HG02938 (cell line): Measurements from ENCODE around the gene TLE5.

Experiments
- ATAC-seq: cut with Tn5 transposase; IDR thresholded peaks from one replicate; pipeline ENCODE4 v1.9.1; 2021; ENCODE audit warnings: mild to moderate bottlenecking, moderate library complexity; ENCODE audit not compliant: unreplicated experiment

Gene TLE5, protein sequence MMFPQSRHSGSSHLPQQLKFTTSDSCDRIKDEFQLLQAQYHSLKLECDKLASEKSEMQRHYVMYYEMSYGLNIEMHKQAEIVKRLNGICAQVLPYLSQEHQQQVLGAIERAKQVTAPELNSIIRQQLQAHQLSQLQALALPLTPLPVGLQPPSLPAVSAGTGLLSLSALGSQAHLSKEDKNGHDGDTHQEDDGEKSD

DNA sequence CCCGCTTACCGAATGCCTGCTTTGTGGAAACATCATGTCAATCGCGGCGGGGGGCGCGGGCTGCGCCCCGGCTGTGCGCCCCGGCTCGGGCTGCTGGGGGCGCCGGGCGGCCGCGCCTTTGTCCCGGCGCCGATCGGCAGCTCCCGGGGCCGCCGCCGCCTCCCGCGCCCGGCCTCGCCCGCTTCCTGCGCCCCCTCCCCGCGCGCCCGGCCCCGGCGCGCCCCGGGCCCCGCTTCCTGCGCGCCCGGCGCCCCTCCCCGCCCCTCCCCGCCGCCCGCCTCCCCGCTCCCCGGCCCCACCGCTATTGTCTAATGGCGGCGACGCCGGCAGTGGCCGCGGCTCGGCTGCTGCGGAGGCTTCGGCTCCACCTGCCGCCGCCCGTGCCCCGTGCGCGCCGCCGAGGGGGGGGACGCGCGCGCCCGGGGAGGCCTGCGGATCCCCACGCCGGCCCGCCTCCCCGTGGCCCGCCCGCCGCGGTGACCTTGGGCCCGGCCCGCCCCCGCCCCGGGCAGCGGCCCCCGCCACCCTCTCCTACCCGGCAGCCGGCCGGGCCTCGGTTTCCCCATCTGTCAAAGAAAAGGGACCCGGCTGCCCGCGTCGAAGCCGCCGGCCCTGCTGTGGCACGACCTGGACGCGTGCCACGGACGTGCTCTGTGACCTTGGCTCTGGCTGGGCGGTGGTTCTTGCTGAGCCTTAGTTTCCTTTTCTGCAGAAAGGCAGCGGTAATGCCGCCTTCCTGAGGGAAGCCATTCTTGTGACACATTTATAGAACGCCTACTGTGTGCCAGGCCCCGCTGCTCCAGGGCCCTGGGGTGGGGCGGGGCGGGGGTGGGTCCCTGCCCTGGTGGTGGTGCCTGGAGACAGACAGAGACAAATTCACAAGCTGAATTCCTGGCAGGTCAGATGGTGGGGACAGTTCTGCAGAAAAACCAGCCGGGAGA lies at the start of gene TLE5:
TSS of gene TLE5 (minus strand) at position 331 of the 941 bp plus-strand sequence. CDS start at position 36, 295 bp downstream.
- no peak for ATAC-seq

DNA sequence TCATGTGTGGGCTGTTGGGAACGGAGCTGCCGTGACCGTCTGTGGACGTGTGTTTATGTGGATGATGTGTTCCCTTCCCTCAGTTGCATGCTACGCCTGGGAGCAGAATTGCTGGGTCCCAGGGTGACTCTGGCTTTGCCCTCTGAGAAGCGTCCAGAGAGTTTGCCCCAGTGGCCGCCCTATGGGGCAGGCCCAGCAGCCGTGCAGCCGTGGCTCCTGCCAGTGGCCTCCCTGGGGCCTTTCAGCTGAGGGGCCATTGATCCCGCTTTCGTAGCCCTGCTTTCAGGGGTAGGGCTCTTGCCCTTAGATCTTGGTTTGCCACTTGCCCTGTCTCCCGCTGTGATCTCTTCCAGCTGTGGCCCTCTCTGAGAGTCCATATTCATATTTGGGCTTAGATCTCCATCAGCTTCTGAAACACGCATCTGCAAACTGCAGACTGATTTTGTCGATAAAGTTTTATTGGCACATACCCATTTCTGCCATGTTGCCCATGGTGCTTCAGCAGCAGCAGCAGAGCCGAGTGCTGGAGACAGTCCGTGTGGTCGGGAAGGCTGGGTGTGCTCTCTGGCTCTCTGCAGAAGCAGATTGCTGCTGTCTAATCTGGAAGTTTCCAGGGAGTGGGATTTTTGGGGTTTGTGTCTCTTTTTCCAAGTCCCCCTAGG lies 49.4 kb upstream of the TLE5 start:
- ATAC-seq: no peak

DNA sequence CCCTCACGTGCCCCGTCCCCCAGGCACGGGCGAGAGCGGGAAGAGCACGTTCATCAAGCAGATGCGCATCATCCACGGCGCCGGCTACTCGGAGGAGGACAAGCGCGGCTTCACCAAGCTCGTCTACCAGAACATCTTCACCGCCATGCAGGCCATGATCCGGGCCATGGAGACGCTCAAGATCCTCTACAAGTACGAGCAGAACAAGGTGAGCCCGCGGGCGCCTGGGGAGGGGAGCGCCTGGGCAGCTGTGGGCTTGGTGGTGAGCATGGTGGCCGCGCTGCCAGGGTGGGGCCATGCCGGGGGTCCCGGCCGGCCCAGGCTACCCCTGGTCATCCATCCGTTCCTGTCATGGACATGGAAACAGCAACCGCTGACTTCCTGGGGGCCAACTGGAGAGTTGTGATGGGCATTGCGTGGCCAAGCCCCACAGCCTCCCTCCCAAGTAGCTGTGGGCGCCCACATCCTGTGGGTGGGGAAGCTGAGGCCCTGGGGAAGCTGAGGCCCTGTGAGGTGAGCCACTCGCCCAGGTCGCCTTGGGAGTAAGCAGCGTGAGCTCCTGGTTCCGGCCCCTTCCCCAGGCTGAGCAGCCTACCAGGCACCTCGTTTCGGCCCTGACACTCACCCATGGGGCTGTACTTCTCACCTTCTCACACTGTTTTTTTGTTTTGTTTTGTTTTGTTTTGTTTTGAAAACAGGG lies 48.0 kb upstream of the TLE5 start:
- no peak for ATAC-seq

DNA sequence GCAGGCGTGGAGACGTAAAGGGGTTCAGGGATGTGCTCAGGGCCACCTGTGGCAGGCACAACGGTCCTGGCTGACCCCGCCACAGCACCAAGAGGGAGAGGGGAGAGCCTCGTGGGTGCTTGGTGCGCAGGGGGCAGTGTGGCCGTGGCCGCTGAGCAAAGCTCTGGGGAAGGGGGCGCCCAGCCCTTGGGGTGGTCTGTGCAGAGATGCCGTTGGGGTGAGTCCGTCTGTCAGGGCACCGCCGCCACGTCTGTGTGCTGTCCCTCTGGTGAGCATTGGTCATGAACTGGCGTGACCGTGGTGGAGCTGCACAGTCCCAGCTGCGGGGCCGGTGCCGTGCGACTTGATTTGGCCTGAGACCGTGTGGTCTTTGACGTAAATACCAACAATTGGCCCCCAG lies 47.2 kb upstream of the TLE5 start:
- no peak for ATAC-seq

DNA sequence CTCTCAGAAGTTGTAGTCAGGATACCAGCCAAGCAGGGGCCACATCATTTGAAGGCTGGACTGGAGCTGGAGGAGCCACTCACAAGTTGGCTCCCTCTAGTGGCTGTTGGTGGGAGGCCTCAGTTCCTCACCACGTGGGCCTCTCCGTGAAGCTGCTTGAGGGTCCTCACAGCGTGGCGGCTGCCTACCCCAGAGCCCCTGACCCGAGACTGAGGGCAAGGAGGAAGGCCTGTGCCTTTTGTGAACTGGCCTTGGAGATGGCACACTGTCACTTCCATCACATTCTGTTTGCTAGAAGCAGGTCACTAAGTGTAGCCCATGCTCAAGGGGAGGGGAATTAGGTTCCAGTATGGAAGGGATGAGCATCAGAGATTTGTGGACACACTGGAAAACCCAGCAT lies 46.5 kb upstream of the TLE5 start:
- no peak for ATAC-seq

DNA sequence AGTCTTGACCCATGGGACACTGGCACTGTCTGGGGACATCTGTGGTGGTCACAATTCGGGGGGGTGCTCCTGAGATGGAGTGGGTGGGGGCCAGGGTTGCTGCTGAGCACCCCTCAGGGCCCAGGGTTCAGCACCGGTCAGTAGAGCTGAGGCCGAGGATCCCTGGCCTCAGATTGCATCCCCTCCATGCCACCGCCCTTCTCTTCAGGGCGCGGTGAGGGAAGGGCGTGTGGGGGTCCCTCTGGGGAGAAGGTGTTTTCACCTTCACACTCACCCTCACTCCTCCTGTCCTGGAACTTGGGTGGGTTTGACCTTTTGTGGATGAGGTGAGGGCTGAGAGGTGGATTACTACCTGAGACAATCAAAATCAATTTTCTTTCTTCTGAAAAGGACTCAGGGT lies 45.4 kb upstream of the TLE5 start:
- ATAC-seq: no peak

DNA sequence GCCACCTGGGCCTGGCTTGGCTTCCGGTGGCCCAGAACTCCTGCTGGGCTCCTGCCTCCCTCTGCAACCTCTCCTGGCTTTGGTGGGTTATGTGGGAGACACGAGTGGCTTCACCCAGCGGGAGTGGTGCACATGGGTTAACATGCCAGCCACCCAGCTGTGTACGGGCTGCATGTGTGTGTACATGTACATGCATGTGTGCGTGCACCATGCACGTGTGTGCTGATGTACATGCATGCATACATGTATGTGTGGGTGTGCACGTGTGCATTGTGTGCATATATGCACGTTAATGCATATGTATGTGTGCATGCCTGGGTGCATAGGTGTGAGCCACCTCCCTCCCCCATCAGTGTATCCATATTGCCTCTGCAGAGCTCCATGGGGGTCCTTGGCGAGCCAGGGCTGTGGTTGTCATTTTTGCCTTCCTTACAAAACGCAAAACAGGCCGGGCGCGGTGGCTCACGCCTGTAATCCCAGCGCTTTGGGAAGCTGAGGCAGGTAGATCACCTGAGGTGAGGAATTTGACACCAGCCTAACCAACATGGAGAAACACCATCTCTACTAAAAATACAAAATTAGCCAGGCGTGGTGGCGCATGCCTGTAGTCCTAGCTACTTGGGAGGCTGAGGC lies 44.3 kb upstream of the TLE5 start:
- ATAC-seq: no peak

DNA sequence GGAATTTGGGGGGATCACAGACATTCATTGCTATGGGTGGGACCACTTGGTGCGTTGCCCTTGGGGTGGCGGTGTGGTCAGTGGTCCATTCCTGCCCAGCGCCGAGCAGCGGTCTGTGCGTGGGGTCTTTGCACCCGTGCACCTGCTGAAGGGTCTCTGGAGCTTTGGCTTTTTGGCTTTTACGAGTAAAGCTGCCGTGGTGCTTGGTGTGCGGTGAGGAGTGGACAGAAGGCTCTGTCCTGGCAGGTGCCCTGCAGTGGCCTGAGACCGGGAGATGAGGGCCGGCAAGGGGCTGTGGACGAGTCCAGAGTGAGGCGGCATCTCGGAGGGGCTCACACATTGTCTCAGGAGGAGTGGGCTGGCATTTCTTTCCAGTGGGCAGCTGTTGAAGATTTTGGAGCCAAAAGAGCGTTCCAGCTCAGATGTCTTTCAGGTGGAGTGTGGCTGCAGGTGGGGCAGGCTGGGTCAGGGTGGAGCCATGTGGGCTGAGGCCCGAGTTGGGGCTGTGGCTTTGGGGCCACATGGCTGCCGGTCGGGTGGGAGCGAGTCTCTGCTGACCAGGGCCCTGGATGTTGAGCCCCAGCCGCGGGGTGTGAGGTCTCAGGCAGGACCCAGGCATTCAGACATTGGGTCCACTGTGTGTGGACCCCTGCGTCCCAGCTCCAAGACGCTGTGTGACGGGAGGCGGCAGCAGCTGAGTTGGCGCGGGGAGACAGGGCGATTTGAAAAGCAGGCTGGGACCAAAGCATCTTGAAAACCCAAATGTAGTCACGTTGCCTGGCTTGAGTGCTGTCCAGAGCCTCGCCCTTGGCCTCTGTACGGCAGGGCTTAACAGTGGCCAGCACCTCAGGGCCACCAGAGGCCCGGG lies 43.6 kb upstream of the TLE5 start:
- no peak for ATAC-seq

DNA sequence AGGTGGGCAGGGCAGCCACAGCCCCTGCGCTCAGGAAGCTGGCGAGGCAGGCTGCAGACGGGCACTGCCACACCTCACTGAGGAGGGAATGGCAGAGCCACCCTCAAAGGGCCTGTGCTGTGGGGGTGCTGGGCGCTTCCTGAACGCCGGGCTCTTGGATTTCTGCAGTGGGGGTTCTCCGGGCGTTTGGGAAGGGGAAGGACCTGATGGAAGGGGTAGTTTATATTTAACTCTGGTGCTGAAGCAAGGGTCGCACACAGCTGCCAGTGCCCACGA lies 42.4 kb upstream of the TLE5 start:
- no peak for ATAC-seq

DNA sequence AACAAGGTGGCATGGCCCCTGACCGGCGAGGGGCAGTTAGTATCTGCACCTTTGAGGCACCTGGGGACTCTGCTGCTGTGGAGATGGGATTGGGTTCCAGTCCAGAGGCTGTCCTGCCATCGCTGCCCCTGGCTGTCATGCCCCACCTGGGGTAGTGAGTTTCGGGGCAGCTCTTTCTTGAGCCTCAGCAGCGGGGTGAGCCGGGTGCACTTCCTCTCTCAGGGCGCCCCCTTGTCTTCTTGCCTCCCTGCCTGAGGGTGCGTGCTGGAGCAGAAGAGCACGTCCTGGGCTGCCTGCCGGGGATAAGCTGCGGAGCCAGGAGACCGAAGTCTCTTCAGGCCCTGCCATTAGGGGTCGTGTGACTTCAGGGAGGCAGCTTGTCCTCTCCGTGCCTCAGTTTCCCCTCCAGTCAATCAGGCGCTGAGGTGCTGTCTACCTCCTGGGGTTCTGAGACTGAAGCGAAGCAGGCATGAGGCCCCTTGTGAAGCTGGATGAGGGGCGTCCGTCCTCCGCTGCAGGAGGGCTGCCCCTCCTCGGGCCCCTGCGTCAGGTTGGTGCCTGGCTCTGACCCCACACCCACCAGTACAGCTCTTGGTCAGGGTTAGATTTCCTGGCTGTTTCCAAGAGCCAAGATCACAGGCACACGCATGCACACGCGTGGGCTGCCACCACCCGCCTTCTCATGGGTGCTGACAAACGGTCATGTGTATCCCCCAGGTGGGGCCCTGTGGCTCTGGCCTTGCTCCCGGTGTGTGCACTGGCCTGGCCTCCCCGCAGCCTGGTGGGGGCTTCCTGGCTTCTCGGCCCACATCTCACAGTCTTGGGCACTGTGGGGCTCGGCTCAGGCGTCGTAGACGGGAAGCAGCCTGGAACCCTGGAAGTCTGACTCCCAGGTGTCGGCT lies 40.2 kb upstream of the TLE5 start:
- no peak for ATAC-seq

DNA sequence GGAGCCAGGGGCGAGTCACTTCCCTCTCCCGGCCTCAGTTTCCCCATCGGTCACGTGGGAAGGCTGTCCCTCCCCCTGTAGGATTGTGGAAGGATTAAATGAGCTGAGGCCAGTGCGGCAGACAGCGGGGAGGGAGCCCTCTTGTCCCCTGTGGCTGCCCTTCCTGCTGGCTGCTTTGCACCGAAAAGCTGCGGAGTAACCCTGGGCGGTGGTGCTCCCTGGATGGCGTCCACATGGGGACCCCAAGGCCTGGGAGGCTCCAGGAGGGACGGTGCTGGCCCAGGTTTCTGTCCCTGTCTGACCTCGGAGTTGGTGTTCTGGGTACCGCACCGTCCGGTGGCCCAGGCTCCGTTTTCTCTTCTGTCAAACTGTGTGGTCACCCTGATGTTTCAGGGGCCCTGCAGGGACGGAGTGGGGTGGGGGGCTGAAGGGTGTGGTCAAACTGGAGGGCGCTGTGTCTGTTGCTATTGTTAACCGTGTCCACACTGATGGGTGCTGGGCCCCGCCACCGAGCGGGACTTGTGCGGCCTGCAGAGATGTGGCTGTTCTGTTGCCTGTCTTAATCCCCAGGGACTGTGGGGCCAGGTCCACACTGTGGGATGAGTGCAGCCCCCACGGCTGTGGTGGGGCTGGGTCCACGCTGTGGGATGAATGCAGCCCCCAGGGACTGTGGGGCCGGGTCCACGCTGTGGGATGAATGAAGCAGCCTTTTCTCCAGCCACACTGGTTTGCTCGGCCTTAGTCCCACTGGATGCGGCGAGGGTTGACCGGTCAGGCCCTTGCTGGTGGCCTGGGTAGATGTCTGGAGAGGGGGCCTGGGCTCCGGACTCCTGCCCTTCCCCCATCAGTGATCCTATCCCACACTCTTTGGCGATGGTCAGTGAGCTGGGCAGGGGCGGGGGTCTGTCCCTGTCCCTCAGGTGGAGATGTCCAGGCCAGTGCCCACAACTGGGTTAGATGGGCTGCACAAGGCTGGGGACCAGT lies 38.7 kb upstream of the TLE5 start:
- no peak for ATAC-seq

DNA sequence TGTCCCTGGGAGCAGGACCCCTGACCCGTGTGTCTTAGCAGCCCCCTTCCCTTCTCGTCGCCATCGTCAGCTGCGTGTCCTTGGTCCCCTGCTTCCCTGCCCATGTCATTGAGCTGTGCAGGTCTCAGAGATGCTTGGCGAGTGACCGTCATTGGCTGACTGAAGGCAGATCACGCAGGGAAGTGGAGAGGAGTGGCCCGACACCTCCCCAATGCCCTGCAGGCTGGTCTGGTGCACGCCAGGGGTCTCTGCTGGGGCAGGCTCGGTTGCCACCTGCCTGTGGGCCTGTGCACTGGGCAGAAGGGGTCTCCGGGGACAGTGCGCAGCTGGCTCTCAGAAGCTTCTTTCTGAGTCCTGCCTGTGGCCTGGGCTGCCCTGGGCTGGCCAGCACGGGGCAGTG lies 38.0 kb upstream of the TLE5 start:
- no peak for ATAC-seq

DNA sequence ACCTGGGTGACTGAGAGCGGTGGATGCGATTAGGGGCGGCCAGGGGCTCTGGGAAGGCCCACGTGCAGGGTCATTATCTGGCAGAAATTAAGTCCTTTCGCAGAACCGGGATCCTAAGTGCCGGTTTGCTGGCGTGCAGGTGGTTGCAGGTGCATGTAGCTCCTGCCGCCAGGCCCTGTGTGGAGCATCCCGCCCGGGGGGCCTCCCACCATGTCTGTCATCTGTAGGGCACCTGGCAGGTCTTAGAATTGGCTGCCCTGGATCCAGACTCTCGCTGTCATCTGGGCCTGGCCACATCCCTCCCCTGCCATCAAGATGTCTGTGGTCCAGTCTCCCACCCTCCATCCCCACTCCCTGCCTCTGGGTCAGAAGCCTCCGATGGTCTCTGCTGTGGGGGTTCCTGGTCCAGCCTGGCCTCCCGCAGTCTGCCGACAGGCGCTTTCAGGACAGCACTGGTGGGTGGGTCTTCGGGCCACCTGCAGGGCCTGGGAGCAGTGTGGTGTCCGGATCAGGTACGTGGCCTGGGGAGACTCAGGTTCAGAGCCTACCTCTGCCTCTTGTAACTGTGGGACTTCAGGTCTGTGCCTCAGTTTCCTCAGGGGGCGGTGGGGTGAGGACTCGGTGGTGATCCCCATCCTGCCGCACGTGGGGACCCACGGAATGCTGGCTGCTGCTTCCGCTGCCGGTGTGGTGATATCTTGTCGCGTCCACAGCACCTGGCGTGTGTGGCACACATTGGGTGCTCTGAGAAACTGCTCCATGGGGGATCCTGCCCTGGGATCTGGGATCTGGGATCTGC lies 37.3 kb upstream of the TLE5 start:
- no peak for ATAC-seq

DNA sequence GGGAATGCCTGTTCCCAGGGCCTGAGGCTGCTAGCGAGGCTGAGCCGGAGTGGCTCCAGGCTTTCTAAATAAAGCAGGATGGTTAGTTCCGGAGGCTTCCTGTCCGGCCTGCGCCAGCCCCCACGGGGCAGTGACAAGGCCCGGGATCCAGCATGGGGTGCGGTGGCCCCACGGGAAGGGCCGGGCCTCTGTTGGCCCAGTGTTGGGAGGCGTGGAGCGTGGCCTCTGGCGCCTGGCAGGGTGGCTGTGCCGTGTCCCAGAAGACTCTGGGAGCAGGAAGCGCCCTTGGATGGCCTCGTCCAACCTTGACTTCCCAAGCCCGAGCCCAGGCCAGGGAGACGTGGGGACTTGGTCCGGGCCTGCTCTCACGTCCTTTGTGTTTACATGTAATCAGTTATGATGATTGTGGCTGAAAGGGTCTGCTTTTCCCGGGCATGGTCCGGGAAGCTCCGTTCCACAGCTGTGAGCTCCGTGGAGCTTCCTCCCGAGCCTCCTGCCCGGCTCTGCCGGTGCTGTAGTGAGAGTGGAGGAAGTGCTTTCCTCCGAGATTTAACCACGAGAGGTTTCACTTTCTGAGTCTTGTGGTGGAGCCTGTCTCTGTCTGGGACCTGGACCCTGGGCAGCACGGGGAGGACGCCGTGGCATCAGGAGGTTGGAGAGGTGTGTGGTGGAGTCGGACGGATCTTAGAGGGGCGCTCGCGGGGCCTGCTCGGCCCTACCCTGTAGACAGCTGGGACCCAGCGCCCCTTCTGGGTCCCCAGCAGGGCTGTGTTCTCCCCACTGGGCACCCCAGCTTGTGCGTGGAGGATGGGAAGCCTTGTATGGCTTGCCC lies 36.4 kb upstream of the TLE5 start:
- ATAC-seq: no peak

DNA sequence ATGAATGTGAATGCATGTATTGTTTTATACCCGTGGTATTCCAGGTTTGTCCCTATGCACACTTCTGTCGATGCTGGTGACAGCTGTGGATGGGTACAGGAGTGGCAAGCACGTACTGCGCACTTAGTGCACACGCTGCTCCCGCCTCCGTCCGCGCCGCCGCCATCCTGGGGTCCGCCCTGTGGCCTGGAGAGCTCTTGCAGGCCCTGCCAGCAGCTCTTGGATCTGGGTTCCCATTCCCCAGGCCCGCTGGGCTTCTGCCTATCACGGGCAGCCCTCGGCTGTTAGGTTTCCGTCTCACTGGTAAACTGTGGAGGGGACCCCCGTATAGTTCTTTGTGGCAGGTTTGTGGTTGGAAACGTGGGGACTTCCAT lies 35.8 kb upstream of the TLE5 start:
- no peak for ATAC-seq

DNA sequence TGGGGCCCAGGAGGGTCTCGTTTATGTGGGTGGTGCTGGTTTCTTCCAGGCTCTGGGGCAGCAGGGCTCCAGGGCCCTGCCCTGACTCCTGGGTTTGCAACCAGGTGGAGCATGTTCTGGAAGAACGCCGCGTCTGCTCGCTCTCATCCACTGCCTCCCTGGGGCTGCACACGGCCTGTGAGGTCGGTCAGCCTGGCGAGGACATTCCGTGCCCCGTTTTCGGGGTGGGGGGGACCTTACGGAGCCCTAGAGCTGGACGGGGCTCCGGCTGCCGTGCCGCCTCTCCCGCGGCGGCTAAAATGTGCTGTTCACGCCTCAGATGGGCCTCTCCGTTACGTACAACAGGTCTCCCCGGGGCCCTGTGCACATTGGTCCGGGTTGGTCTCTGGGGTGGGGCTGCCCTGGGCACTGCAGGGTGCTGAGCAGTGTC lies 35.2 kb upstream of the TLE5 start:
- no peak for ATAC-seq
